Activated CD8-positive, alpha-beta T cell treated with anti-CD3 and anti-CD28 coated beads for 36 hours (primary cell): ENCODE results near the gene FECH. TPM values are rescaled to one million over a fixed set of nuclear protein-coding genes. Genes with fewer than 3 reads are reported as not detected.
"Not testable (repeated sequence)": the region's sequence is repeated elsewhere in the genome, so short reads cannot be mapped to it uniquely, and the experiment has no call there.

Source experiments
- ATAC-seq: fragments of 200-7000 bp; cut with Tn5 transposase; one replicate; pipeline ENCODE4 v1.10.0; 2021; ENCODE audit warnings: mild to moderate bottlenecking, moderate library complexity
- CTCF ChIA-PET: fragments of 350-600 bp; sonication (Branson Sonifier 250); formaldehyde crosslinking; loops from one replicate; lab custom pipeline; 2021; ENCODE audit warnings: antibody characterized with exemption; lab: Charles Lee
- POLR2A ChIA-PET: fragments of 350-600 bp; sonication (Branson Sonifier 250); formaldehyde crosslinking; loops from one replicate; lab custom pipeline; 2021; ENCODE audit warnings: antibody characterized with exemption; lab: Charles Lee
- DNase-seq: peaks from one replicate; pipeline ENCODE4 v3.0.0-alpha.2; 2020
- H3K27ac Mint-ChIP-seq: one replicate; pipeline ENCODE4 v1.8.0; 2021; ENCODE audit warnings: mild to moderate bottlenecking, mixed read lengths
- H3K27me3 Mint-ChIP-seq: one replicate; pipeline ENCODE4 v1.8.0; 2021; ENCODE audit warnings: mixed read lengths
- H3K36me3 Mint-ChIP-seq: one replicate; pipeline ENCODE4 v1.8.0; 2021; ENCODE audit warnings: low read depth, mixed read lengths
- H3K4me1 Mint-ChIP-seq: one replicate; pipeline ENCODE4 v1.8.0; 2021; ENCODE audit warnings: low read depth, mixed read lengths
- H3K4me3 Mint-ChIP-seq: one replicate; pipeline ENCODE4 v1.8.0; 2021; ENCODE audit warnings: mild to moderate bottlenecking, moderate library complexity, mixed read lengths
- H3K9me3 Mint-ChIP-seq: one replicate; pipeline ENCODE4 v1.8.0; 2021; ENCODE audit warnings: mixed read lengths
- intact Hi-C: fragments of 100-400 bp; cut with micrococcal nuclease; formaldehyde crosslinking; loops from one replicate; pipeline ENCODE4 v1.10.0; 2022
- total RNA-seq, 2 experiments: library from RNA; stranded (reverse); gene quantifications; one replicate each; pipeline ENCODE4 v1.2.3, GENCODE V29; 2021
- TF ChIP-seq, protein P1 (sequence below): fragments of 200-600 bp; IDR thresholded peaks from one replicate; pipeline ENCODE4 v1.8.0; 2022; ENCODE audit warnings: antibody characterized with exemption, mild to moderate bottlenecking

The FECH gene
- total RNA-seq, 2 experiments from 2014 or later = 25.5 to 28.8 TPM

- TF ChIP-seq, protein P1, sequence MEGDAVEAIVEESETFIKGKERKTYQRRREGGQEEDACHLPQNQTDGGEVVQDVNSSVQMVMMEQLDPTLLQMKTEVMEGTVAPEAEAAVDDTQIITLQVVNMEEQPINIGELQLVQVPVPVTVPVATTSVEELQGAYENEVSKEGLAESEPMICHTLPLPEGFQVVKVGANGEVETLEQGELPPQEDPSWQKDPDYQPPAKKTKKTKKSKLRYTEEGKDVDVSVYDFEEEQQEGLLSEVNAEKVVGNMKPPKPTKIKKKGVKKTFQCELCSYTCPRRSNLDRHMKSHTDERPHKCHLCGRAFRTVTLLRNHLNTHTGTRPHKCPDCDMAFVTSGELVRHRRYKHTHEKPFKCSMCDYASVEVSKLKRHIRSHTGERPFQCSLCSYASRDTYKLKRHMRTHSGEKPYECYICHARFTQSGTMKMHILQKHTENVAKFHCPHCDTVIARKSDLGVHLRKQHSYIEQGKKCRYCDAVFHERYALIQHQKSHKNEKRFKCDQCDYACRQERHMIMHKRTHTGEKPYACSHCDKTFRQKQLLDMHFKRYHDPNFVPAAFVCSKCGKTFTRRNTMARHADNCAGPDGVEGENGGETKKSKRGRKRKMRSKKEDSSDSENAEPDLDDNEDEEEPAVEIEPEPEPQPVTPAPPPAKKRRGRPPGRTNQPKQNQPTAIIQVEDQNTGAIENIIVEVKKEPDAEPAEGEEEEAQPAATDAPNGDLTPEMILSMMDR = no peak
- H3K36me3 Mint-ChIP-seq = peaks cover 36% of the 10 kb centered on the region
- intact Hi-C loops = no loop called here
- POLR2A ChIA-PET = interaction anchor here (0.9 to 3.7 kb wide), 4 partner anchors 10 to 21 kb away, joined by 3 to 22 read pairs (median 4); no protein-coding TSS in a partner anchor
- no peak for ATAC-seq
- H3K27me3 Mint-ChIP-seq = no peaks in the 10 kb centered on the region
- CTCF ChIA-PET = interaction anchor here (1.1 to 1.2 kb wide), 4 partner anchors 10 to 502 kb away, joined by 3 to 4 read pairs (median 3); no protein-coding TSS in a partner anchor
- peak overlapping the region; percentile 93 for H3K27ac Mint-ChIP-seq
- H3K4me3 Mint-ChIP-seq = peak overlapping the region; percentile 86
- no peaks in the 10 kb centered on the region for H3K9me3 Mint-ChIP-seq
- no peak for DNase-seq
- peaks cover 27% of the 10 kb centered on the region for H3K4me1 Mint-ChIP-seq
Observed at GRCh38 chr18:57619876-57620275, 33.4 kb upstream of the FECH start.

DNA sequence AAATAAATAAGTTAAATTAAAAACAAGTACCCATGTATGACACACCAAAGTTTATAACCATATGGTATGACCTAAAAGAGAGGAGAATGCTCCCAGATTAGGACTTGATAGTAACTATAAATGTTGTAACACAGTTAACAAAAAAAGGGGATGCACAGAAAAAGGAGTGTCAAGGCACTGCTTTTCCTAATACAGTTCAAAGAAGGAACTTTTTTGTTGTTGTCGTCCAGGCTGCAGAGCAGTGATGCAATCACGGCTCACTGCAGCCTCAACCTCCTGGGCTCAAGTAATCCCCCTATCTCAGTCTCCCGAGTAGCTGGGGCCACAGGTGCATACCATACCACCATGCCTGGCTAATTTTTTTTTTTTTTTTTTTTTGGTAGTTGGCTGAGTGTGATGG is 32.4 kb upstream of the FECH start:
- TF ChIP-seq, protein P1 = no peak
- Mint-ChIP-seq H3K27me3 (no peaks in the 10 kb centered on the region), H3K4me3 (no peak overlapping the region), H3K27ac (no peak overlapping the region), H3K4me1 (peaks cover 29% of the 10 kb centered on the region), H3K9me3 (no peaks in the 10 kb centered on the region), H3K36me3 (peaks cover 37% of the 10 kb centered on the region)
- ChIA-PET POLR2A (interaction anchor here (0.7 to 1.4 kb wide), 2 partner anchors 12 to 730 kb away, joined by 3 to 4 read pairs; no protein-coding TSS in a partner anchor), CTCF (interaction anchor here (1.1 kb wide), 1 partner anchor 11 kb away, joined by 3 read pairs; no protein-coding TSS in a partner anchor)
- intact Hi-C loops = no loop called here
- DNase-seq (no peak), ATAC-seq (no peak)

DNA sequence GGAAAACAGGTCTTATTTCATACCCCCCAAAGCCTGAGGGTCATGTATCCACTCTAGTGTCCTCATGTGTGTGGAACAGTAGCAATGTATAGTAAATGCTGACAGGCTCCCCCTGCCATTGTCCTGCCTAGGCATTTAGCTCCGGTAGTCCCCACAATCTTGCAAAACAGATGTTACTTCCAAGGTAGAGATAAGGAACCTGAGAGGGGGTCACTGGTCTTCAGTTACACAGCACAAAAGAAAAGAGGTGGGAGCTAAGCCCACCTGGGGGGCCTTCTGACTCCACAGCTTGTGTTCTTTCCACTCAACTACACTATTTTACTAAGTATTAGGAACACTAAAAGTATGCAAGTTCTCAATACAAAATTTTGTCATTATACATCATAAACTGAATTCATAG is 17.4 kb upstream of the FECH start:
- Mint-ChIP-seq H3K9me3 (no peaks in the 10 kb centered on the region), H3K4me3 (no peak overlapping the region), H3K4me1 (peaks cover 2% of the 10 kb centered on the region), H3K36me3 (peaks cover 55% of the 10 kb centered on the region), H3K27ac (no peak overlapping the region), H3K27me3 (no peaks in the 10 kb centered on the region)
- intact Hi-C loops = no loop called here
- POLR2A ChIA-PET = interaction anchor here (1.2 to 1.6 kb wide), 2 partner anchors 9 to 17 kb away, joined by 4 read pairs; no protein-coding TSS in a partner anchor
- CTCF ChIA-PET = interaction anchor here (1.3 kb wide), 1 partner anchor 16 kb away, joined by 3 read pairs; no protein-coding TSS in a partner anchor
- TF ChIP-seq, protein P1 = no peak
- ATAC-seq = no peak
- DNase-seq = no peak

DNA sequence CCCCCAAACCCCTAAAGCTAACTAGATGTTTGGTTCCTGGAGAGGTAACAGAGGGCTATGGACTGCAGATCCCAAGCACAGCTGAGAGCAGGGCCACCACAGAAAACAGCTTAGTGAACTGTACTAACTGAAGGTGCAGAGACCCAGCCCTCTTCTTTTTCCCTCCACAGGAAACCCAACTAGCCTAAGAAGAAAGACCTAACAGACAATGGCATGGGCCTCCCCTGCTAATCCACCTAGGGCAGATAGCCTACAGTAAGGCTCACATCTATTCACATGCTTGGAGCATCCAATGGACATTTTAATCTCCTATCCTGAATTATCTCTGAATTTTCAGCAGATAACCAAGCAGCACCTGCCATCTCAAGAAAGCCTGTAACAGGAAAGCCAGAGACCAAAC is 8.8 kb upstream of the FECH start:
- TF ChIP-seq, protein P1 = no peak
- DNase-seq (no peak), ATAC-seq (no peak)
- intact Hi-C loops = no loop called here
- Mint-ChIP-seq H3K36me3 (peaks cover 31% of the 10 kb centered on the region), H3K4me1 (peaks cover 13% of the 10 kb centered on the region), H3K27me3 (no peaks in the 10 kb centered on the region), H3K4me3 (no peak overlapping the region), H3K27ac (no peak overlapping the region), H3K9me3 (no peaks in the 10 kb centered on the region)
- CTCF ChIA-PET = no interaction called here
- POLR2A ChIA-PET = no interaction called here

GRCh38 chr18:57592716-57593115 is 6.2 kb upstream of the FECH start:
- DNase-seq, H3K36me3 Mint-ChIP-seq, POLR2A ChIA-PET, H3K27me3 Mint-ChIP-seq, ATAC-seq, H3K4me3 Mint-ChIP-seq, intact Hi-C loops, H3K9me3 Mint-ChIP-seq, CTCF ChIA-PET, H3K27ac Mint-ChIP-seq: not testable (repeated sequence)
- peaks cover 13% of the 10 kb centered on the region for H3K4me1 Mint-ChIP-seq
